ENCODE results near the gene LMLN. TPM values are rescaled to one million over a fixed set of nuclear protein-coding genes. Genes with fewer than 3 reads are reported as not detected.

The LMLN gene
- total RNA-seq, 1 donor, result 16.3 TPM

GRCh38 chr3:197953881-197954280 is 6.1 kb upstream of the LMLN start:
- Histone ChIP-seq H3K4me3 (ENCODE audit: insufficient read depth, low read length) (peak overlapping the region; percentile 9), H3K9me3 (ENCODE audit: low read depth, low read length) (no peaks in the 10 kb centered on the region), H4K20me1 (ENCODE audit: insufficient read depth, low read length) (peaks cover 48% of the 10 kb centered on the region), H2AFZ (ENCODE audit: low read length) (no peak overlapping the region), H3K79me2 (ENCODE audit: insufficient read depth, low read length) (peaks cover 49% of the 10 kb centered on the region), H3K4me1 (ENCODE audit: insufficient read depth, low read length) (peaks cover 62% of the 10 kb centered on the region), H3K27ac (ENCODE audit: low read depth, low read length) (peak overlapping the region; percentile 64), H3K4me2 (ENCODE audit: insufficient read depth, low read length) (peak overlapping the region; percentile 53), H3K27me3 (ENCODE audit: insufficient read depth, low read length) (no peaks in the 10 kb centered on the region), H3K36me3 (ENCODE audit: insufficient read depth, low read length) (peaks cover 58% of the 10 kb centered on the region)
- no peak for TF ChIP-seq CTCF (IDR thresholded peaks at IDR 0.05; ENCODE audit: extremely low read depth, low read depth, low read length)
- DNase-seq (ENCODE audit: insufficient read length, low spot score, missing footprints), result peak; percentile 69

GRCh38 chr3:197955892-197956477 is 4.0 kb upstream of the LMLN start:
- peaks cover 67% of the 10 kb centered on the region for H3K4me1 ChIP-seq (ENCODE audit: insufficient read depth, low read length)
- no peaks in the 10 kb centered on the region for H3K27me3 ChIP-seq (ENCODE audit: insufficient read depth, low read length)
- no peak overlapping the region for H2AFZ ChIP-seq (ENCODE audit: low read length)
- H3K36me3 ChIP-seq (ENCODE audit: insufficient read depth, low read length), result peaks cover 58% of the 10 kb centered on the region
- H3K4me2 ChIP-seq (ENCODE audit: insufficient read depth, low read length), result no peak overlapping the region
- TF ChIP-seq CTCF (IDR thresholded peaks at IDR 0.05; ENCODE audit: extremely low read depth, low read depth, low read length), result no peak
- H3K79me2 ChIP-seq (ENCODE audit: insufficient read depth, low read length), result peaks cover 44% of the 10 kb centered on the region
- peaks cover 48% of the 10 kb centered on the region for H4K20me1 ChIP-seq (ENCODE audit: insufficient read depth, low read length)
- DNase-seq (ENCODE audit: insufficient read length, low spot score, missing footprints), result no peak
- peak overlapping the region; percentile 91 for H3K27ac ChIP-seq (ENCODE audit: low read depth, low read length)
- H3K4me3 ChIP-seq (ENCODE audit: insufficient read depth, low read length), result no peak overlapping the region
- no peaks in the 10 kb centered on the region for H3K9me3 ChIP-seq (ENCODE audit: low read depth, low read length)

- Histone ChIP-seq H3K4me3 (ENCODE audit: insufficient read depth, low read length) (no peak overlapping the region), H3K9me3 (ENCODE audit: low read depth, low read length) (no peaks in the 10 kb centered on the region), H3K4me2 (ENCODE audit: insufficient read depth, low read length) (peak overlapping the region; percentile 19), H4K20me1 (ENCODE audit: insufficient read depth, low read length) (peaks cover 42% of the 10 kb centered on the region), H3K36me3 (ENCODE audit: insufficient read depth, low read length) (peaks cover 52% of the 10 kb centered on the region), H2AFZ (ENCODE audit: low read length) (no peak overlapping the region), H3K79me2 (ENCODE audit: insufficient read depth, low read length) (peaks cover 42% of the 10 kb centered on the region), H3K4me1 (ENCODE audit: insufficient read depth, low read length) (peaks cover 67% of the 10 kb centered on the region), H3K27me3 (ENCODE audit: insufficient read depth, low read length) (no peaks in the 10 kb centered on the region), H3K27ac (ENCODE audit: low read depth, low read length) (peak overlapping the region; percentile 91)
- no peak for TF ChIP-seq CTCF (IDR thresholded peaks at IDR 0.05; ENCODE audit: extremely low read depth, low read depth, low read length)
- DNase-seq (ENCODE audit: insufficient read length, low spot score, missing footprints), result no peak
Observed at GRCh38 chr3:197956626-197956988, 3.4 kb upstream of the LMLN start.

- Histone ChIP-seq H3K27ac (ENCODE audit: low read depth, low read length) (peak overlapping the region; percentile 91), H3K36me3 (ENCODE audit: insufficient read depth, low read length) (peaks cover 40% of the 10 kb centered on the region), H3K79me2 (ENCODE audit: insufficient read depth, low read length) (peaks cover 33% of the 10 kb centered on the region), H3K4me3 (ENCODE audit: insufficient read depth, low read length) (peak overlapping the region; percentile 47), H3K27me3 (ENCODE audit: insufficient read depth, low read length) (no peaks in the 10 kb centered on the region), H4K20me1 (ENCODE audit: insufficient read depth, low read length) (peaks cover 34% of the 10 kb centered on the region), H3K9me3 (ENCODE audit: low read depth, low read length) (no peaks in the 10 kb centered on the region), H3K4me2 (ENCODE audit: insufficient read depth, low read length) (peak overlapping the region; percentile 69), H2AFZ (ENCODE audit: low read length) (peak overlapping the region; percentile 36), H3K4me1 (ENCODE audit: insufficient read depth, low read length) (peaks cover 59% of the 10 kb centered on the region)
- no peak for TF ChIP-seq CTCF (IDR thresholded peaks at IDR 0.05; ENCODE audit: extremely low read depth, low read depth, low read length)
- DNase-seq (ENCODE audit: insufficient read length, low spot score, missing footprints), result no peak
Observed at GRCh38 chr3:197957790-197958133, 2.3 kb upstream of the LMLN start.
